ENCODE measurements around the gene LZTS2. TPM values are rescaled to one million over a fixed set of nuclear protein-coding genes. Genes with fewer than 3 reads are reported as not detected.
A peak's percentile ranks its signal among the peaks of the same experiment; 100 is the strongest.

LZTS2 gene
- total RNA-seq, 1 experiment from 2014 or later, result 69.1 TPM

GRCh38 chr10:100989088-100989487 lies 10.5 kb upstream of the LZTS2 start:
- Histone ChIP-seq H3K4me1 (ENCODE audit: insufficient read depth, low read length) (no peaks in the 10 kb centered on the region; the same call in 1 of the 2 replicates), H3K23me2 (ENCODE audit: insufficient read length, low read depth, low read length, poor library complexity, severe bottlenecking) (peaks cover 8% of the 10 kb centered on the region), H3T11ph (ENCODE audit: low read length) (no peak overlapping the region), H3K79me1 (ENCODE audit: insufficient read depth, low read depth, low read length, poor library complexity, severe bottlenecking) (peaks cover 14% of the 10 kb centered on the region), H2BK120ac (ENCODE audit: low read depth, low read length, poor library complexity, severe bottlenecking) (no peak overlapping the region), H2BK5ac (ENCODE audit: insufficient read length, low read length) (no peak overlapping the region), H3K23ac (ENCODE audit: insufficient read length, low read depth, low read length) (no peak overlapping the region), H3K79me2 (ENCODE audit: insufficient read depth, low read length) (peaks cover 17% of the 10 kb centered on the region; the same call in 1 of the 2 replicates), H2AFZ (ENCODE audit: low read length) (no peak overlapping the region), H3K56ac (ENCODE audit: insufficient read length, low read depth, low read length) (no peak overlapping the region), H2AK5ac (ENCODE audit: insufficient read length, low read length) (no peak overlapping the region), H4K8ac (replicated peaks; ENCODE audit: insufficient read length, low read depth, low read length) (no peak overlapping the region), H3K14ac (ENCODE audit: insufficient read depth, low read length) (no peak overlapping the region), H4K20me1 (ENCODE audit: control insufficient read depth, insufficient read depth, insufficient read length) (no peaks in the 10 kb centered on the region), H3K27me3 (ENCODE audit: insufficient read depth, low read length) (no peaks in the 10 kb centered on the region), H2BK20ac (ENCODE audit: low read depth, low read length, poor library complexity, severe bottlenecking) (no peak overlapping the region), H3K4me2 (ENCODE audit: insufficient read depth, insufficient read length, low read length) (no peak overlapping the region), H3K4ac (ENCODE audit: low read depth, low read length) (no peak overlapping the region), H3K9ac (ENCODE audit: extremely low read depth, insufficient read length, low read length) (no peak overlapping the region), H4K91ac (ENCODE audit: insufficient read length, low read depth, low read length) (no peak overlapping the region), H4K5ac (ENCODE audit: insufficient read length, low read depth, low read length) (no peak overlapping the region), H3K27ac (ENCODE audit: insufficient read length, low read depth, low read length) (no peak overlapping the region), H3K9me3 (ENCODE audit: control insufficient read depth, low read depth, low read length) (no peaks in the 10 kb centered on the region), H2BK12ac (ENCODE audit: insufficient read length, low read depth, low read length) (no peak overlapping the region), H2BK15ac (ENCODE audit: low read depth, low read length) (no peak overlapping the region), H3K18ac (ENCODE audit: insufficient read length, low read depth, low read length) (no peak overlapping the region)
- Mint-ChIP-seq H3K4me3 (peak overlapping the region; percentile 96 to 98), H3K4me1 (peaks cover 9 to 16% of the 10 kb centered on the region in 2 experiments), H3K9me3 (peaks cover 0 to 2% of the 10 kb centered on the region in 2 experiments; a peak in 3 of 5 replicates), H3K36me3 (ENCODE audit: insufficient read depth in 1 of 3, low read depth in 3 of 3) (peaks cover 38 to 56% (median 53%) of the 10 kb centered on the region in 3 experiments; a peak in 6 of 7 replicates), H3K27ac (no peak overlapping the region), H3K27me3 (ENCODE audit: low read depth) (no peaks in the 10 kb centered on the region)
- TF ChIP-seq, protein P1, sequence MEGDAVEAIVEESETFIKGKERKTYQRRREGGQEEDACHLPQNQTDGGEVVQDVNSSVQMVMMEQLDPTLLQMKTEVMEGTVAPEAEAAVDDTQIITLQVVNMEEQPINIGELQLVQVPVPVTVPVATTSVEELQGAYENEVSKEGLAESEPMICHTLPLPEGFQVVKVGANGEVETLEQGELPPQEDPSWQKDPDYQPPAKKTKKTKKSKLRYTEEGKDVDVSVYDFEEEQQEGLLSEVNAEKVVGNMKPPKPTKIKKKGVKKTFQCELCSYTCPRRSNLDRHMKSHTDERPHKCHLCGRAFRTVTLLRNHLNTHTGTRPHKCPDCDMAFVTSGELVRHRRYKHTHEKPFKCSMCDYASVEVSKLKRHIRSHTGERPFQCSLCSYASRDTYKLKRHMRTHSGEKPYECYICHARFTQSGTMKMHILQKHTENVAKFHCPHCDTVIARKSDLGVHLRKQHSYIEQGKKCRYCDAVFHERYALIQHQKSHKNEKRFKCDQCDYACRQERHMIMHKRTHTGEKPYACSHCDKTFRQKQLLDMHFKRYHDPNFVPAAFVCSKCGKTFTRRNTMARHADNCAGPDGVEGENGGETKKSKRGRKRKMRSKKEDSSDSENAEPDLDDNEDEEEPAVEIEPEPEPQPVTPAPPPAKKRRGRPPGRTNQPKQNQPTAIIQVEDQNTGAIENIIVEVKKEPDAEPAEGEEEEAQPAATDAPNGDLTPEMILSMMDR (conservative IDR thresholded peaks at IDR 0.05), result no peak
- WGBS (ENCODE audit: extremely low coverage, insufficient read length, low lambda C conversion rate), result no CpG with 5 or more reads among the region's 21 CpGs
- DNase-seq, result no peak
